Kidney (tissue), 14 donors: ENCODE measurements around the gene TMEM164. TPM values are rescaled to one million over a fixed set of nuclear protein-coding genes. Genes with fewer than 3 reads are reported as not detected.

ENCODE experiments used
- DNase-seq, 5 donors: peaks; one replicate each; pipeline ENCODE4 v3.0.0-alpha.2; 2013 to 2020
- FAIRE-seq: peaks from 2 replicates; lab custom pipeline; 2012; peaks lifted over from hg19 to GRCh38; lab: Jason Lieb, UNC
- H3K27ac ChIP-seq, 2 donors: one replicate each; pipeline ENCODE4 v1.7.0; 2013; ENCODE audit warnings: low read depth in 2 of 2, low read length in 2 of 2, inconsistent platforms in 1 of 2
- H3K27me3 ChIP-seq: one replicate; pipeline ENCODE4 v1.7.1; 2013; ENCODE audit warnings: low read length, inconsistent platforms; ENCODE audit not compliant: control insufficient read depth, insufficient read depth
- H3K36me3 ChIP-seq, 3 donors: one replicate each; pipeline versions ENCODE4 v1.7.0 to v1.7.1; 2013; ENCODE audit warnings: low read length in 3 of 3, control low read depth in 1 of 3, inconsistent platforms in 1 of 3; ENCODE audit not compliant: insufficient read depth in 3 of 3, control insufficient read depth in 2 of 3
- H3K4me1 ChIP-seq, 3 donors: one replicate each; pipeline versions ENCODE4 v1.7.0 to v1.7.1; 2013; ENCODE audit warnings: low read length in 3 of 3, inconsistent platforms in 1 of 3, low read depth in 1 of 3; ENCODE audit not compliant: control insufficient read depth in 2 of 3, insufficient read depth in 2 of 3
- H3K4me3 ChIP-seq, 3 donors: one replicate each; pipeline versions ENCODE4 v1.7.0 to v1.8.1; 2013; ENCODE audit warnings: low read length in 3 of 3, control low read depth in 1 of 3, inconsistent platforms in 1 of 3
- H3K9ac ChIP-seq, 3 donors: one replicate each; pipeline versions ENCODE4 v1.7.0 to v1.7.1; 2013; ENCODE audit warnings: low read length in 3 of 3, control low read depth in 1 of 3, inconsistent platforms in 1 of 3
- H3K9me3 ChIP-seq, 3 donors: one replicate each; pipeline versions ENCODE4 v1.7.0 to v1.7.1; 2013; ENCODE audit warnings: low read length in 3 of 3, control low read depth in 1 of 3, inconsistent platforms in 1 of 3; ENCODE audit not compliant: control insufficient read depth in 2 of 3, insufficient read depth in 1 of 3
- CTCF ChIP-seq: IDR thresholded peaks from 3 replicates; pipeline ENCODE4 v1.5.1; 2012; ENCODE audit warnings: mild to moderate bottlenecking, moderate library complexity, borderline replicate concordance; ENCODE audit not compliant: insufficient read depth; ENCODE audit errors: extremely low read depth
- intact Hi-C: fragments of 100-400 bp; cut with DNase I; formaldehyde crosslinking; loops from one replicate; pipeline ENCODE4 v1.11.1; 2022
- polyA plus RNA-seq: library from polyadenylated mRNA; stranded (reverse); fragments of 350-450 nt; fragmentation: Illumina TruSeq; extraction: RNeasy Lipid Tissue Mini Kit (QIAGEN cat#74804); gene quantifications from one replicate; pipeline ENCODE4 v1.2.3, GENCODE V29; 2014; ENCODE audit warnings: low read depth, low replicate concordance; ENCODE audit not compliant: insufficient read depth
- total RNA-seq: library from RNA; stranded (reverse); fragmentation: NEBNext Ultra II Directional; extraction: Animal tissue kit (Norgen Biotek cat#: 25700); gene quantifications from one replicate; pipeline ENCODE4 v1.2.1, GENCODE V29; 2021
- donor health status: control.
- donor health status: control.
- donor health status: control.
- donor health status: control.
- donor health status: control.
- donor health status: DM: yes; HTN: yes; CAD: no.
- donor health status: Normal renal cell carcinoma (clear cell type).

The TMEM164 gene
- total and polyA plus RNA-seq, 2 donors from 2014 or later = 16.9 to 36.0 TPM

- no peaks in the 10 kb centered on the region for H3K27me3 ChIP-seq
- no peak overlapping the region for H3K9ac ChIP-seq
- TF ChIP-seq CTCF = no peak
- no peaks in the 10 kb centered on the region for H3K4me1 ChIP-seq
- no peak overlapping the region for H3K4me3 ChIP-seq
- intact Hi-C loops = no loop called here
- H3K36me3 ChIP-seq = no peaks in the 10 kb centered on the region
- H3K9me3 ChIP-seq = no peaks in the 10 kb centered on the region
- H3K27ac ChIP-seq = no peak overlapping the region
- no peak for FAIRE-seq
- no peak for DNase-seq
Measured at GRCh38 chrX:110081740-110082139, 78.8 kb downstream of the TMEM164 start.

GRCh38 chrX:110082161-110082560 is 79.2 kb downstream of the TMEM164 start:
- no peaks in the 10 kb centered on the region for H3K27me3 ChIP-seq
- intact Hi-C loops = no loop called here
- H3K4me3 ChIP-seq = no peak overlapping the region
- no peak overlapping the region for H3K9ac ChIP-seq
- no peak overlapping the region for H3K27ac ChIP-seq
- H3K4me1 ChIP-seq = no peaks in the 10 kb centered on the region
- FAIRE-seq (no peak), DNase-seq (no peak)
- H3K9me3 ChIP-seq = no peaks in the 10 kb centered on the region
- TF ChIP-seq CTCF = no peak
- no peaks in the 10 kb centered on the region for H3K36me3 ChIP-seq

GRCh38 chrX:110086162-110086915 is 83.4 kb downstream of the TMEM164 start:
- intact Hi-C loops = no loop called here
- H3K4me3 ChIP-seq = no peak overlapping the region
- no peaks in the 10 kb centered on the region for H3K36me3 ChIP-seq
- no peak overlapping the region for H3K9ac ChIP-seq
- H3K4me1 ChIP-seq = no peaks in the 10 kb centered on the region
- FAIRE-seq (no peak), DNase-seq (no peak)
- no peaks in the 10 kb centered on the region for H3K27me3 ChIP-seq
- H3K9me3 ChIP-seq = no peaks in the 10 kb centered on the region
- H3K27ac ChIP-seq = no peak overlapping the region
- TF ChIP-seq CTCF = no peak
